GM12874 (cell line): ENCODE results near the gene STARD4.

Experiments used
- TF ChIP-seq, protein P1 (sequence below): IDR thresholded peaks from 2 replicates; pipeline ENCODE4 v1.5.1; 2011; ENCODE audit warnings: low read depth, mild to moderate bottlenecking, control low read depth, low read length, moderate library complexity; ENCODE audit not compliant: insufficient read depth

STARD4 gene

DNA sequence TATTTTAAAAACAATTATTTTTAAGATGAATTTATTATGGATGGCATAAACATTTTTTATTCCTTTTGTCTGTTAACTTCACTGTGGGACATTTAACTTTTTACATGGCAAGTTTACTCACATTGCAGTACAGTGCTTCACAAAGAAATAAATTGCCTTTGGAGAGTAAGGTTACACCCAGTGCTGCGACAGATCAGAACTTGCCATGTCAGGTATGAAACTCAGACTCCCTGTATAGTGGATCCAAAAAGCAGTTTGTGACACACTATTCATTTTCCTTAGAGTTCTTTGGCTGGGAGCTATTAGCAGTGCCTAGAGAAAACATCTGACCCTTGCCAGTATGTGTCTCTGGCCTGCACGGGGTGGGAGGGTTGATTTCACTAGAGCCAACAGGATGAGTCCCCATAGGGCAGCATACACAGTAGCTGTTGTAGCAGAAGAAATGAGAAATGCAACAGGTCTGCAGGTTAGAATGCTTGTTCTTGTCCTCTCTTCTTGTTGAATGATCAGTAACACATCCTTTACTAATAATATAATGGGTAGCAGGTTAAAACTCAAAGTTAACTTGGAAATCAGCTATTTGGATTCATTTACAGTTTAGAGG, 42.9 kb downstream of the STARD4 start:
- TF ChIP-seq, protein P1, sequence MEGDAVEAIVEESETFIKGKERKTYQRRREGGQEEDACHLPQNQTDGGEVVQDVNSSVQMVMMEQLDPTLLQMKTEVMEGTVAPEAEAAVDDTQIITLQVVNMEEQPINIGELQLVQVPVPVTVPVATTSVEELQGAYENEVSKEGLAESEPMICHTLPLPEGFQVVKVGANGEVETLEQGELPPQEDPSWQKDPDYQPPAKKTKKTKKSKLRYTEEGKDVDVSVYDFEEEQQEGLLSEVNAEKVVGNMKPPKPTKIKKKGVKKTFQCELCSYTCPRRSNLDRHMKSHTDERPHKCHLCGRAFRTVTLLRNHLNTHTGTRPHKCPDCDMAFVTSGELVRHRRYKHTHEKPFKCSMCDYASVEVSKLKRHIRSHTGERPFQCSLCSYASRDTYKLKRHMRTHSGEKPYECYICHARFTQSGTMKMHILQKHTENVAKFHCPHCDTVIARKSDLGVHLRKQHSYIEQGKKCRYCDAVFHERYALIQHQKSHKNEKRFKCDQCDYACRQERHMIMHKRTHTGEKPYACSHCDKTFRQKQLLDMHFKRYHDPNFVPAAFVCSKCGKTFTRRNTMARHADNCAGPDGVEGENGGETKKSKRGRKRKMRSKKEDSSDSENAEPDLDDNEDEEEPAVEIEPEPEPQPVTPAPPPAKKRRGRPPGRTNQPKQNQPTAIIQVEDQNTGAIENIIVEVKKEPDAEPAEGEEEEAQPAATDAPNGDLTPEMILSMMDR, result no peak

DNA sequence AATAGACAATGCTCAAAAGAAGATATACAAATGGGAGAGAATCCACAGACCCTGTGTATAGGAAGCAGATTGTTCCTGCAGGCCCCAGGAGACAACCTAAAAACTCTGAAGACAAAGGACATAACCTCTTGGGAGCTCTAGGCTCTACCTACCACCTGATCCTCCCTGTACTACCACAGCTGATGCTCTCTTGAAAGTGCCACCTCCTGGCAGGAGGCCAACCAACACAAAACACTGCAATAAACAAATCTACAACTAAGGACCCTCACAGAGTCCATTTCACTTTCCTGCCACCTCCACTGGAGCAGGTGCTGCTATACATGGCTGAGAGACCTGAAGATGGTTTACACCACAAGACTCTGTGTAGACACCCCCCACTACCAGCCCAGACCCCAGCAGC, 49.0 kb downstream of the STARD4 start:
- TF ChIP-seq, protein P1, result no peak

DNA sequence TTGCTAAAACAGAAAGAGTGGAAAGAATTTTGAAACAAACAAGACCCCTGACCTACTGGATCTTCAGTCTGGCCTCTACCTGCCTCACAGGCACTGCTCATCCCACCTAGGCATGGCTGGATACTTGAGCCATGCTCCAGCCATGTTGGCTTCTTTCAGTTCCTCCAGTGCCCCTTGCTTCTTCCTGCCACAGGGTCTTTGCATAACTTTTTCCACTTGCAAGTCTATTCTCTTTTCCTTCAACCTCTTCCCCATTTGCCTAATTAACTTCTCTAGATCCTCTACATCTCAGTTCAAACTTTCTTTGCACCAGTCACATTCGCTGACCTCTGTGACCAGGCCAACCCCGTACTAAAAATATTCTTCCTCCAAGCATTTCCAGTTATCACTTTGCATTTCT, 50.4 kb downstream of the STARD4 start:
- TF ChIP-seq, protein P1, result no peak

DNA sequence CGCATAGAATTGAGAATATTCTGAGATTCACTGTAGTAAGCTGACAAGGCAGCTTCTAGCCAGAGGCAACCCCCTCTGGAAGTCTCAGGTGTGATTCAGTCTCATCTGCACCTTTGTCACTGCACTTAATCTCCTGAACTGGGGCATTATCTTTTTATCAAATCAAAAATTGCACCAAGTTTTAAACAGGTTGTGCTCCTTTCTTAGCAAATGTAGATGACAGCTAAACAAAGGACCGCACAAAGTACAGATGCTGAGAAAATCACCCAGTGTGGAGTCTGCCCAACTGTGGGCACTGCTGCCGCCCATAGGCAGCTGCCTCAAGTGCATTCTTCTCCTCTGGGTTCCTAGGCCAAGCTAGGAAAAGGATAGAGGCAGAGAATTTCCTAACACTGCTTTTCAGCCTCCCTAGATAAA, 51.1 kb downstream of the STARD4 start:
- TF ChIP-seq, protein P1, result no peak

DNA sequence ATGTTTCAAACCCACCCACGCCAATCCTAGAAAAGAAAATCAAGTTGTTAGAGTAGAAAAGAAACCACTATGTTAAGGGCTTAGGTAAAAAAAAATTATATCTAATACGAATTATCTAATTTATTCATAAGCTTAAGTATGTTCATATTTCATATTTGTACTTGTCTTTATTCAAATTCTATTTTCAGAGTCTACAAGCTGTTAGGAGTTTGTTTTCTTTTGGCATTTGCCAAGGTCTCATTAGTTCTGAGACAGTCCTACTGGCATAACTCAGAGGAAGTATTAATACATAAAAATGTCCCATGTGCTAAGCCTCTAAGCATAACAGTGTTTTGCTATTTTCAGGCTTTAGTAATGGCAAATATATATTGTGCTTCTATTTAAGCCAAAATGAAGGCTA, 57.6 kb downstream of the STARD4 start:
- TF ChIP-seq, protein P1, result no peak

DNA sequence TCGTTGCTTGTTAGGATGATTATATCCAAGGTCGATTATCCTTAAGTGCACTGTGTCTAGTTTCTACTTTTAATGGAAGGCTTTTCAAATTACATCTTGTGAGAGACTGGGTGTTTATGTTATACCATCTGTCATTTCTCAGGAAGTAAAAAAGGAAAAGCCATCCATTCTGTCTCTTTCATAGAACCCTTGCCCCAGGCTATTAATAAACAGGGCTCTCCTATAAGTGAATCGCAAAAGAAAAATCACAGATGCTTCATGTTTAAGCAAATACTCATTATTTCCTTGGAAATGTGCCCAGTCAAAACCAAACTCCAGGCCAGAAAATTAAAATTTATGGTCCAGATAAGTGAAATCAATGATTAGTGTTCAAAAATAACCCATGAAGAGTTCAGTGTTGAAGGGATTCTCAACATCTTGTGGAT, 58.1 kb downstream of the STARD4 start:
- TF ChIP-seq, protein P1, result no peak

DNA sequence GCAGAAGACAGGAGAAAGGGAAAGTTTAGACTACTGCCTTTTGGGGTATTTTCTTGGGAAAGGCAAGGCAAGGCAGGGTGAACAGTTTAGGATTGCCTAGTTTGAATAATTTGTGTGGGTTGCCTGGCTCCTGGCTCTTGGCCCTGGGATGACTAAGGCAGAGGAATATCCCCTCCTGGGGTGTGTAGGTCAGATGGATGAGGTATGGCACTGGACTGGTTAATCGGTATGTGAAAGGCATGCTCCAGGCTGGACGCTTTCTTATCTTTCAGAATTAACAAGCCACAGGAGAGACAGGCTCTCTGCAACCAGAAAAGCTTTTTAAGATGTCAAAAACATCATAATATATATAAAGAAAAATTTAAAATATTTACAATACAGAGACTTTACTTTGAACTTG, 58.6 kb downstream of the STARD4 start:
- TF ChIP-seq, protein P1, result no peak
